ENCODE measurements around the gene IFRD2.

IFRD2 gene, protein sequence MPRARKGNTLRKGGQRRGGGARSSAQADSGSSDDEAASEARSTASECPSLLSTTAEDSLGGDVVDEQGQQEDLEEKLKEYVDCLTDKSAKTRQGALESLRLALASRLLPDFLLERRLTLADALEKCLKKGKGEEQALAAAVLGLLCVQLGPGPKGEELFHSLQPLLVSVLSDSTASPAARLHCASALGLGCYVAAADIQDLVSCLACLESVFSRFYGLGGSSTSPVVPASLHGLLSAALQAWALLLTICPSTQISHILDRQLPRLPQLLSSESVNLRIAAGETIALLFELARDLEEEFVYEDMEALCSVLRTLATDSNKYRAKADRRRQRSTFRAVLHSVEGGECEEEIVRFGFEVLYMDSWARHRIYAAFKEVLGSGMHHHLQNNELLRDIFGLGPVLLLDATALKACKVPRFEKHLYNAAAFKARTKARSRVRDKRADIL

DNA sequence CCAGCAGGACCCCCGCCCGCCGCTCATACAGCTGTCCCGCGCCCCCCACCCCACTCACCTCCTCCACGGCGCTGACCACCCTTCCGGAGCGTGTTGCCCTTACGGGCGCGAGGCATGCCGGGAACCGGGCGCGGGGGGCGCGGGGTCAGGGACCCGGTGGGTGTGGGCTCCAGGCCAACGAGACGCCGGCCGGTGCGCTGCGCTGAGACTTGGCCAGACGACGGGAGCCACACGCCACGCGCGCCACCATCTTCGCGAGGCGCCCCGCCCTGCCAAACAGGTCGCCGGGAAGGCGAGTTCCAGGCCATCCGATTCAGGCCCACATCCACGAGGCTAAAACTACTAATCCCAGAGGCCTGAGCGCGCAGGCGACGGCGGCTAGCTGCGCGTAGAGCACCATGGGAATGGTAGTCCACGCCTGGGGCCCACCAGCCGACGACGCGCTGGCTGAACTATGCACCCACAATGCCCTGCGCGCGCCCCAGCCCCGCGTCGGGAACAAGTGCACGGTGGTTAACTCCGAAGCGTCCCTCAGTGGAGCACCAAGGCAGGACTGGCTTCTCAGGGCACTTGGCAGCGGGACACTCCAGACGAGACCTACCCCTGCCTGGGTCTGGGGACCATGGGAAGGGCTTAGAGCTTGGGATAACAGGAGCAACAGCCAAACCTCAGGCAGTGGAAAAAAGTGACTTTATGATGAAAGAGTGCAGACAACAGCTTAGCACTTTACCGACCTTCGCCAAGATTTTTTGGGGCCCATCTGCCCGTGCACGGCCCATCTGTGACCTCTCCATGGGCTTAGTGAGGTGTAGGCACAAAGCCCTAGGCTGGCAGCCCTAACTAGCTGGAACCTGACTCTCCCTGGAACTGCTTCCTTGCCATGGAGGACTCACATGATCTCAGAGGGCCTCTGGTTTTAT lies at the start of gene IFRD2:
Gene IFRD2 (minus strand): TSS at position 271 of the 920 bp plus-strand sequence. CDS start 155 bp downstream, at position 116.
- peak; percentile 98 for DNase-seq (ENCODE audit: low read depth, low spot score)
- peak within 1 kb of the TSS; percentile 74 for H3K4me3 ChIP-seq (ENCODE audit: low read length)
- H3K27me3 ChIP-seq (ENCODE audit: control insufficient read depth, insufficient read depth, low read length), result no peaks in the 10 kb centered on the region
- H3K4me1 ChIP-seq (ENCODE audit: control insufficient read depth, insufficient read depth, low read length), result peaks cover 1% of the 10 kb centered on the region; the same call in 1 of the 2 replicates
- peaks cover 28% of the 10 kb centered on the region for H3K36me3 ChIP-seq (ENCODE audit: control insufficient read depth, insufficient read depth, low read length)
- no CpG with 5 or more reads among the region's 67 CpGs for WGBS (ENCODE audit: insufficient coverage, insufficient read length)
- H3K9me3 ChIP-seq (ENCODE audit: control insufficient read depth, insufficient read depth, low read length), result no peaks in the 10 kb centered on the region
- no peak within 1 kb of the TSS for H3K27ac ChIP-seq (ENCODE audit: low read length)

DNA sequence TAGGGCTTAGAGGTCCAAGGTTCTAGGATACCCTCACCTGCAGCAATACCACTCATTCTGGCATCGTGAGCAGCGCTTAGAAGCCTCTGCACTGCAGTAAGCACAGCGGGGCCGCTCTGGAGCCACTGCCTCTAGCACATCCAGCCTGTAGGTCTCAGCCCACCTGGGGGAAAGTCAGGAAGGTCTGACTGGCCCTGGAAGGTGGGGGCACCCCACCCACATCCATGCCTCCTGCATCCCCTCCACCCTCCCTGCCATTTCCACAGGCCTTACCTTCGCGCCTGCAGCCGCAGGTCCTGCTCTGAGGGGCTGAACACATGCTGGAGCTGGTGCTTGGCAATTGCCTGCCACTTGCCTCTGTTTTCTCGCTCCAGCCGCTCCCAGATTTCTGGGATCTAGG lies 49.3 kb upstream of the IFRD2 start:
- DNase-seq (ENCODE audit: low read depth, low spot score), result no peak
- Histone ChIP-seq H3K9me3 (ENCODE audit: control insufficient read depth, insufficient read depth, low read length) (no peaks in the 10 kb centered on the region), H3K36me3 (ENCODE audit: control insufficient read depth, insufficient read depth, low read length) (no peaks in the 10 kb centered on the region), H3K4me3 (ENCODE audit: low read length) (no peak overlapping the region), H3K4me1 (ENCODE audit: control insufficient read depth, insufficient read depth, low read length) (peaks cover 3% of the 10 kb centered on the region; the same call in 1 of the 2 replicates), H3K27ac (ENCODE audit: low read length) (no peak overlapping the region), H3K27me3 (ENCODE audit: control insufficient read depth, insufficient read depth, low read length) (peaks cover 16% of the 10 kb centered on the region; the same call in 1 of the 2 replicates)
- no CpG with 5 or more reads among the region's 9 CpGs for WGBS (ENCODE audit: insufficient coverage, insufficient read length)

DNA sequence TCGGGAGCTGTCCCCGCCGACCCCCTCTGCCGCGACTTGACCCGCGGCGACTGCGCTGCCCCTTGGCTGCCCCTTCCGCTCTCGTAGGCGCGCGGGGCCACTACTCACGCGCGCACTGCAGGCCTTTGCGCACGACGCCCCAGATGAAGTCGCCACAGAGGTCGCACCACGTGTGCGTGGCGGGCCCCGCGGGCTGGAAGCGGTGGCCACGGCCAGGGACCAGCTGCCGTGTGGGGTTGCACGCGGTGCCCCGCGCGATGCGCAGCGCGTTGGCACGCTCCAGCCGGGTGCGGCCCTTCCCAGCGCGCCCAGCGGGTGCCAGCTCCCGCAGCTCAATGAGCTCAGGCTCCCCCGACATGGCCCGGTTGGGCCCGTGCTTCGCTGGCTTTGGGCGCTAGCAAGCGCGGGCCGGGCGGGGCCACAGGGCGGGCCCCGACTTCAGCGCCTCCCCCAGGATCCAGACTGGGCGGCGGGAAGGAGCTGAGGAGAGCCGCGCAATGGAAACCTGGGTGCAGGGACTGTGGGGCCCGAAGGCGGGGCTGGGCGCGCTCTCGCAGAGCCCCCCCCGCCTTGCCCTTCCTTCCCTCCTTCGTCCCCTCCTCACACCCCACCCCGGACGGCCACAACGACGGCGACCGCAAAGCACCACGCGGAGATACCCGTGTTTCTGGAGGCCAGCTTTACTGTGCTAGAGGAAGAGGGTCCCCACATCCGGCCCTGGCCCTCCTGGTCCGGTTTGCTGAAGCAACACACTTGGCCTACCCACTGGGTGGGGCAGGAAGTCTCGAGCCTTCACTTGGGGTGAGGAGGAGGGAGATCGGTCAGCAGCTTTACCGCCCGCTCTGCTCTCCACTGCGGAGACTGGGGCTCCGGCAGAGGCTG lies 48.5 kb upstream of the IFRD2 start, which contains the start of gene RASSF1:
Gene RASSF1 (minus strand): TSS at position 389 of the 882 bp plus-strand sequence. CDS start 31 bp downstream, at position 358.
- Histone ChIP-seq H3K27ac (ENCODE audit: low read length) (no peak within 1 kb of the TSS), H3K4me3 (ENCODE audit: low read length) (peak within 1 kb of the TSS; percentile 40; the same call in 1 of the 2 replicates)

DNA sequence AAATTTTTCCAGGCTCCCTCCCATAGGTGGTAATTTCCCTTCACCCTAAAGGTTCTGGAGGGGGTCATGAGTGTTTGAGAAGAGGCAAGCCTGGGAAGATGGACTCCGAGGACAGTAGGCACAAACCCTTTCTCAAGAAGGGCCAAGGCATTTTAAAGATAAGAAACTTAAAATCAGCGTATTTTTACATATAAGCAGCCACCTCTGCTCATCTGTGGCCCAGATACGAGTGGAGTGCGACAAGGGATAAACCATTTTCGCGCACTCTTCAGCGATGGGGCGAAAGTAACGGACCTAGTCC lies 47.9 kb upstream of the IFRD2 start:
- DNase-seq (ENCODE audit: low read depth, low spot score), result no peak
- Histone ChIP-seq H3K4me1 (ENCODE audit: control insufficient read depth, insufficient read depth, low read length) (peaks cover 3% of the 10 kb centered on the region; the same call in 1 of the 2 replicates), H3K36me3 (ENCODE audit: control insufficient read depth, insufficient read depth, low read length) (no peaks in the 10 kb centered on the region), H3K4me3 (ENCODE audit: low read length) (peak overlapping the region; percentile 40; the same call in 1 of the 2 replicates), H3K27ac (ENCODE audit: low read length) (no peak overlapping the region), H3K27me3 (ENCODE audit: control insufficient read depth, insufficient read depth, low read length) (peaks cover 16% of the 10 kb centered on the region; the same call in 1 of the 2 replicates), H3K9me3 (ENCODE audit: control insufficient read depth, insufficient read depth, low read length) (no peaks in the 10 kb centered on the region)
- WGBS (ENCODE audit: insufficient coverage, insufficient read length), result no CpG with 5 or more reads among the region's 9 CpGs

More for the DNA sequence above, 48.5 kb upstream of the IFRD2 start, which contains the start of gene RASSF1:
- peaks cover 3% of the 10 kb centered on the region; the same call in 1 of the 2 replicates for H3K4me1 ChIP-seq (ENCODE audit: control insufficient read depth, insufficient read depth, low read length)
- DNase-seq (ENCODE audit: low read depth, low spot score), result no peak
- WGBS (ENCODE audit: insufficient coverage, insufficient read length), result no CpG with 5 or more reads among the region's 85 CpGs
- H3K27me3 ChIP-seq (ENCODE audit: control insufficient read depth, insufficient read depth, low read length), result peaks cover 16% of the 10 kb centered on the region; the same call in 1 of the 2 replicates
- H3K36me3 ChIP-seq (ENCODE audit: control insufficient read depth, insufficient read depth, low read length), result no peaks in the 10 kb centered on the region
- H3K9me3 ChIP-seq (ENCODE audit: control insufficient read depth, insufficient read depth, low read length), result no peaks in the 10 kb centered on the region

DNA sequence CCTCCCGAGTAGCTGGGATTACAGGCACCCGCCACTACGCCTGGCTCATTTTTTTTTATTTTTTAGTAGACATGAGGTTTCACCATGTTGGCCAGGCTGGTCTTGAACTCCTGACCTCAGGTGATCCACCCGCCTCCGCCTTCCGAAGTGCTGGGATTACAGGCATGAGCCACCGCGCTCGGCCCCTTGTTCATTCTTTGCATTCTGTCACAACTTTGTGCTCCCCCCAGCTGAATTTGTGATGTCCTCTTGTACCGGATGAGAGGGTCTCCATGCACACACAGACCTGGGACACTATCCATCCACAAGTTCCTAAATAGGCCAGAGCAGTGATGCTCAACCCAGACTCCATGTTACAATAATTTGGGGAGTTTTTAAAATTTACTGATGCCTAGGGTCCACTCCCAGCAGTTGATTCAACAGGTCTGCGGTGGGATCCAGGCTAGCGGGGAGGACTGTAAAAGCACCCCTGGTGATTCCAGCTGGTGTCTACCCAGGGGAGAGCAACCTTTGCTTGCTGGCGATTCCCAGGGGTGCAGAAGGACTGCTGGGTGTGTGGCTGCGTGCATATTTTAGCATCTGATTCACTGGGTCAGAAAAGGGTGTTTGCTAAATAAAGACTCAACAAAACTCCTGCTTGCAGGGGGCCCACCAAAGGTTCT lies 47.4 kb upstream of the IFRD2 start:
- no peaks in the 10 kb centered on the region for H3K36me3 ChIP-seq (ENCODE audit: control insufficient read depth, insufficient read depth, low read length)
- WGBS (ENCODE audit: insufficient coverage, insufficient read length), result no CpG with 5 or more reads among the region's 14 CpGs
- no peaks in the 10 kb centered on the region for H3K9me3 ChIP-seq (ENCODE audit: control insufficient read depth, insufficient read depth, low read length)
- DNase-seq (ENCODE audit: low read depth, low spot score), result no peak
- H3K4me3 ChIP-seq (ENCODE audit: low read length), result no peak overlapping the region
- peaks cover 3% of the 10 kb centered on the region; the same call in 1 of the 2 replicates for H3K4me1 ChIP-seq (ENCODE audit: control insufficient read depth, insufficient read depth, low read length)
- no peak overlapping the region for H3K27ac ChIP-seq (ENCODE audit: low read length)
- H3K27me3 ChIP-seq (ENCODE audit: control insufficient read depth, insufficient read depth, low read length), result peaks cover 14% of the 10 kb centered on the region; the same call in 1 of the 2 replicates

DNA sequence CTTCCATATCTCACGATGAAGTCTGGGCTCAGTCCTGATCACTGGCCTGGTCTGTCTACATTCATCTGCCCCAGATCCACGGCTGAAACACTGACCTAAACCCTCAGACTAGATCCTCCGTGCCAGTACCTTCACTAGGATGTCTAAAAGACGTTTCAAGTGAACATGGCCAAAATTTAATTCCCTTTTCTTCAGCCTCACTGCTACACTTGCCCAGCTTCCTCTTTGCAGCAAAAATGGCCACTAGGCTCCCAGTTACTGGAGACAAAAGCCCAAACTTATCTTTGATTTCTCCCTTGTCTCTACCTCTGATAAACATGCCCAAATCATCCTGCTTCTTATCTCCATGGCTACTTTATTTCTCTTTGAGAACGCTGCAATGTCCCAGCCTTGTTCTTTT lies 46.7 kb upstream of the IFRD2 start:
- H3K27ac ChIP-seq (ENCODE audit: low read length), result no peak overlapping the region
- no peaks in the 10 kb centered on the region for H3K36me3 ChIP-seq (ENCODE audit: control insufficient read depth, insufficient read depth, low read length)
- H3K4me3 ChIP-seq (ENCODE audit: low read length), result no peak overlapping the region
- no peaks in the 10 kb centered on the region for H3K9me3 ChIP-seq (ENCODE audit: control insufficient read depth, insufficient read depth, low read length)
- peaks cover 3% of the 10 kb centered on the region; the same call in 1 of the 2 replicates for H3K4me1 ChIP-seq (ENCODE audit: control insufficient read depth, insufficient read depth, low read length)
- H3K27me3 ChIP-seq (ENCODE audit: control insufficient read depth, insufficient read depth, low read length), result peaks cover 14% of the 10 kb centered on the region; the same call in 1 of the 2 replicates
- DNase-seq (ENCODE audit: low read depth, low spot score), result no peak
- WGBS (ENCODE audit: insufficient coverage, insufficient read length), result no CpG with 5 or more reads among the region's 5 CpGs

DNA sequence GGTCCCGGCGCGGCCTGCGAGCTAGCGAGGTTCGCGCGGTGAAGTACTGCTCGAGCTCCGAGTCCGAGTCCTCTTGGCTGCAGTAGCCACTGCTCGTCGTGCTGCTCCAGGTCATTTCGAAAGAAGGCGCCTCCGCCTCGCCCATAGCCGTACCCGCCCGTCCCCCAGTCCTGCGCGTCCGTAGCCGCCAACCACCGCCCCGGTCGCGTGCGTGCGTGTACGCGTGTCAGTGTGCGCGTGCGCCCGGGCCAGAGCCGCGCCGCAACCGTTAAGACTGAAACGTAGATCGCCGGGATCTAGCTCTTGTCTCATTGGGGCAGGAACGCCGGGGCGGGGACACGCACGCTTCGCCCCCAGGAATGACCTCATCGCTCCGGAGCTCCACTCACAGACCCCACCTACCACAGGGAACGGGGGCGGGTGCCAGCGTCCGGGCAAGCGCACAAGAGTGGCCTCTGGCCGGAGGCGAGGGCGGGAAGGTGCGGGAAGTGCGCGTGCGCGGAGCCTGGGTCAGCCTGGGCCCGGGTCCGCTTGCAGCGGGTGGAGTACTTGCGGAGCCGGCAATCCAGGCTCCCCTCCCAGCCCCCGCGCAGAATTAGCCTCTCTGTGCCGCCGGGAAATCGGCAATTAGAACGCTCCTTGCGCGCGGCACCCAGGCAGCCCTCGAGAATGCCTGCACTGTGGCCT lies 45.1 kb upstream of the IFRD2 start:
- Histone ChIP-seq H3K9me3 (ENCODE audit: control insufficient read depth, insufficient read depth, low read length) (no peaks in the 10 kb centered on the region), H3K27me3 (ENCODE audit: control insufficient read depth, insufficient read depth, low read length) (peaks cover 14% of the 10 kb centered on the region; the same call in 1 of the 2 replicates), H3K36me3 (ENCODE audit: control insufficient read depth, insufficient read depth, low read length) (no peaks in the 10 kb centered on the region), H3K4me1 (ENCODE audit: control insufficient read depth, insufficient read depth, low read length) (peaks cover 3% of the 10 kb centered on the region; the same call in 1 of the 2 replicates), H3K27ac (ENCODE audit: low read length) (no peak overlapping the region), H3K4me3 (ENCODE audit: low read length) (peak overlapping the region; percentile 81)
- no CpG with 5 or more reads among the region's 79 CpGs for WGBS (ENCODE audit: insufficient coverage, insufficient read length)
- DNase-seq (ENCODE audit: low read depth, low spot score), result no peak

DNA sequence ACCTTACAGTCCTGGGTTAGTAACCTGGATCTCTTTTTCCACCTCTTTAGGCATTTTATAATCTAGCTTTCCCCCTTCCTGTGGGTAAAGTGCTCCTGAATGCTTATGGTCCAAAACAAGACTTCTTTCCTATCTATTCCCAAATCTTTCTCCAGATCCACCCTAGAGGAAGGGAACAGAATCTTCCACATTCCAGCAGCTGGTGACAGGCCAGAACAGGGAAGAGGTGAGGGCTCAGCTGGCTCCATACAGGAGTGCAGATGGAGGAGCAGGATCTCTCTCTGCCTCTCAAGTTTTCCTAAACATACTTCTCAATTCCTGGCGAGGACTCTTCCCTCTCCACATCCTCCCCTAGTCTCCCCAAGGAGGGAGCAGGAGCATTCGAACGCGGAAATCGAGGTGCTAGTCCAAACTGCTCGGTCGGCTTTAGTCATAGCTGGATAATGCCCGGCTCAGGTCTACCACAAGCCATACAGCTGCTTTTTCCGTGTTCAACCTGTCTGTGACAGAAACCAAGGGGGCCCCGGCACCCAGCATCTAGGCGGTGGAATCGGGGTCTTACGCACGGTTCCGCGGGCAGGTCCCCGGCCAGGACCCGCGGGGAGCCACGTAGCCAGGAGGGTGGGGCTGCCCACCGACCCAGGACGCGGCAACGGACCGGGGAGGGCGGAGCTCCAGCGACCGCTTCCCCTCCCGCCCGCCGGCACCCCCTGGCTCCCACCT lies 44.4 kb upstream of the IFRD2 start:
- H3K27ac ChIP-seq (ENCODE audit: low read length), result no peak overlapping the region

More for the DNA sequence above, 44.4 kb upstream of the IFRD2 start:
- WGBS (ENCODE audit: insufficient coverage, insufficient read length), result no CpG with 5 or more reads among the region's 31 CpGs
- H3K4me1 ChIP-seq (ENCODE audit: control insufficient read depth, insufficient read depth, low read length), result peaks cover 3% of the 10 kb centered on the region; the same call in 1 of the 2 replicates
- H3K4me3 ChIP-seq (ENCODE audit: low read length), result peak overlapping the region; percentile 81; the same call in 1 of the 2 replicates
- H3K36me3 ChIP-seq (ENCODE audit: control insufficient read depth, insufficient read depth, low read length), result peaks cover under 1% of the 10 kb centered on the region; the same call in 1 of the 2 replicates
- H3K27me3 ChIP-seq (ENCODE audit: control insufficient read depth, insufficient read depth, low read length), result peaks cover 14% of the 10 kb centered on the region; the same call in 1 of the 2 replicates
- no peak for DNase-seq (ENCODE audit: low read depth, low spot score)
- no peaks in the 10 kb centered on the region for H3K9me3 ChIP-seq (ENCODE audit: control insufficient read depth, insufficient read depth, low read length)
